Inferior parietal cortex (tissue), 1 donor: ENCODE data around the gene MED31.
"Not testable (repeated sequence)": the region's sequence is repeated elsewhere in the genome, so short reads cannot be mapped to it uniquely, and the experiment has no call there.

Experiments used
- DNase-seq: peaks from one replicate; pipeline ENCODE4 v3.0.0-alpha.2; 2016; ENCODE audit errors: extremely low spot score

MED31 gene

DNA sequence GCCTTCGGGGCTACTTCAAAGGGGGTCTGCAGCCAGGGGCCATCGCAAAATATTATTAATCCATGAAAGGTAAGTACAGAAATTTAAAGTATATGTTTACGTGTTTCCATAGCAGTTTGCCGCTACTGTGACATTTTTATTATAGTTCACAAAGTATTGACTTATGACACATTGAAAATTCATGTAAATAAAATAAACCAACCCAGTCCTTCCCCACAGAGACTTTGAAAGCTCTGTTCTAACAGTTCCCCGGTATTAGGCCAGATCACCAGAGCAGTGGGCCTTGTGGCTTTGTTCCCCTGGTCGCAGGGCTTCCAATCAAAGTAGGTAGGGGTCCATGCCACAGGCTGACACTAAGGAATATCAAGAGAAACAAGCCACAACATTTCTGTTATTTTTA is 24.8 kb downstream of the MED31 start:
- DNase-seq = no peak

DNA sequence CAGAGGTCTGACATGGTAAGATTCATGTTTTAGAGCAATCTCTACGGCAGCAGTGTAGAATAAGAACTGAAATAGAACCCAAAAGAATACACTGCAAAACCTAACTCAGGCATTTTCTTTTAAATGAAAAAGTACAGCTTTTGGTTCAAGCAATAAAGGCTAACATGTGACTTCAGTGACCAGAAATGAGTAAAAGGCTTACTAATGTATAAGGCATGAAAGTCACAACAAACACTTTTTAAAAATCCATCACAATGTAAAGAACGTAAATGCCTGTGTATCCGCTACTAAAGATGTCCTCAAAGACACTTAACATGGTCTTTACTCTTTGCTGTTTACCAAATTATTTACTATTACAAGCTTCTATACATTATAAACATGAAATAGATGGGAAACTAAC is 27.5 kb downstream of the MED31 start:
- DNase-seq = no peak

DNA sequence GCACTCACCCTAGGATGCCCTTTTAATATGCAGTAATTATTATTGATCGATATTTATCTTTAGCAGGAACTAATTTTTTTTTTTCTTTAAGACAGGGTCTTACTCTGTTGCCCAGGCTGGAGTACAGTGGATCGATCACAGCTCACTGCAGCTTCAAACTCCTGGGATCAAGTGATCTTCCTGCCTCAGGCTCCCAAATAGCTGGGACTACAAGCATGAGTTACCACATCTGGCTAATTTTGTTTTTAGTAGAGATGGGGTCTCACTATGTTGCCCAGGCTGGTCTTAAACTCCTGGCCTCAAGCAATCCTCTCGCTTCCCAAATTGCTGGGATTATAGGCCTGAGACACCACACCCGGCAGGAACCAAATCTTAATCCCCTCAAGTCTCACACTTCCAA is 40.2 kb downstream of the MED31 start:
- no peak for DNase-seq

DNA sequence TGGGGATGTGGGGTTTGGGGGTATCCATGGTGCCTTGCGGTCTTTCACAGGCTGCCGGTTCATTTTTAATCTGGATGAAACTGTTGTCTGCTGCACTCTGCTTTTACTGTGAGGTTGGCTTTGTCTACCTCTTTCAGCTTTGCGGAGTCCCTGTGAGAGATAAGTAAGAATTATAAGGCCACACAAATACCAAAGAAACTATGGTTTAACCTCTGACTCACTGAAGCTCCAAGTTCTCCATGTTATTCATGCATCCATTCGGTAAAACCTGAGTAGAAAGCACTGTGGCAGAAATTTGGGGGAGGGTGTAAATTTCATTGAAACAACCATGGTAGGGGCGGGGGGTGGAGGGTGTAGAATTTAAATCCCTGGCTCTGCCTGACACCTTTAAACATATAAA is 41.4 kb downstream of the MED31 start:
- no peak for DNase-seq

DNA sequence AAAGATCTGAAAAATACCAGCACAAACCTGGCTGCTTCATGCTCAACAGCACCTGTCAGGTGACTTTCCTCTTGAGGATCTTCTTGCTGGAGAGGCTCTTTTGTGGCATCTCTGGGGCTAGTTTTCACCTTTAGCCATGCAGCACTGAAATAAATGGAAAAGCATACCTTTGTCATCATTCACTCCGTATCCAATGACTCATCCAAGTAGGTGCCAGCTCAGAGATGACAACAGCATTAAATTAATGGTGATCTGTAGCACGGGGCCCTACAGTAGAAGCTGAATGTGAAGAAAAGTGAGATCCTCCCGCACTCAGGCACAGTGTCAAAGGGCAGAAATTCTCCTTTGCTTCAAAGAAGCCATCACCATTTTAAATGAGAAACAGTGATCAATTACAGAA is 43.1 kb downstream of the MED31 start:
- no peak for DNase-seq

DNA sequence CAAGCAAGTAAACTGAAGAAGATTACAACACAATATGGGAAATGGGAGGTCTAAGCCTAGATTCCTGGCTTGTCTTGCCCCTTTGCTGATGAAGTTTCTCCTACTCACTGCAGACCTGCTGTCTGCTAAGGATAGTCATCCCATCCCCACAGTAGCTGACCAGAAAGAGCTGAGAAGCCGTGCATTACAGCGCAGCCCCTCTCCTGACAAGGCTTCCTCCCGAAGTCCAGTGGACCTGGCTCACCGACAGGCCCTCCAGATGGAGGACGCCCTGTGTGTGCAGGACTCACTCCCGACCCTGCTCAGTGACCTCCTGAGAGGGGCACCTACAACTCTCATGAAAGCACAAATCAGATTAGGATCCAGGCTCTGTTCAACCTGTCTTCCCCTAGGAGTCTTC is 46.3 kb downstream of the MED31 start:
- DNase-seq = no peak

DNA sequence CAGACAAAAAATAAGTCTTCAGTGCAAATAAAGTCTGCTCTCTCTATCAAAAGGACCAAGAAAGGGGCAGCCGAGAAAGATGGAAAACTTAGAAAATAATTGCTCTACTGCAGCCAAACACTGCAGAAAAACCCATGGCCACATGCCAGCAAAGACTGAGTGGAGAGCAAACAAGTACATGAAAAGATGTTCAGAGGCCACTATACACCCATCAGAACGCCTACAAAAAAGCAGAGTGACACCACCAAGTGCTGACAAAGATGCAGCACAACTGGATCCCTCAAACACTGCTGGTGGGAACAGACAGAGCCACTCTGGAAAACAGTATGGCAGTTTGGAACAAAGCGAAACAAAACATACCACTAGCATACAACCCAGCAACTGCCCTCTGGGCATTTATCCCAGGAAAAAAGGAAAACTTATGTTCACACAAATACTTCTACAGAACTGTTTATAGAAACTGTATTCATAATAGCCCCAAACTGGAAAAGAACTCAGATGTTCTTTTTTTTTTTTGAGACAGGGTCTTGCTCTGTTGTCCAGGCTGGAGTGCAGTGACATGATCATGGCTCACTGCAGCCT is 47.6 kb downstream of the MED31 start:
- no peak for DNase-seq

DNA sequence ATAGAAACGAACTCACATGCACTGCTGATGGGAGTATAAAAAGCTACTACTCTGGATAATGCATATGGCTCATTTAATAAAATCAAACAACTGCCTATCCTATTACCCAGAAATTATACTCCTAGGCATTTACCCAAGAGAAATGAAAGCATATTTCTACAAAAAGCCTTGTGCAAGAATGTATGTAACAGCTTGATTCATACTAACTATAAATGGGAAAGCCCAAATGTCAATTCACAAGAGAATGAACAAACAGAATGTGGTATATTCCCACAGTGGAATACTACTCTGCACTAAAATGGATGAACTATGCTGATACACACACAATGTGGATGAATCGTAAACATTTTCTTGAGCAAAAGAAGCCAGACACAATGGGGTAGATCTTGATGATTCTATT is 49.3 kb downstream of the MED31 start:
- no peak for DNase-seq

DNA sequence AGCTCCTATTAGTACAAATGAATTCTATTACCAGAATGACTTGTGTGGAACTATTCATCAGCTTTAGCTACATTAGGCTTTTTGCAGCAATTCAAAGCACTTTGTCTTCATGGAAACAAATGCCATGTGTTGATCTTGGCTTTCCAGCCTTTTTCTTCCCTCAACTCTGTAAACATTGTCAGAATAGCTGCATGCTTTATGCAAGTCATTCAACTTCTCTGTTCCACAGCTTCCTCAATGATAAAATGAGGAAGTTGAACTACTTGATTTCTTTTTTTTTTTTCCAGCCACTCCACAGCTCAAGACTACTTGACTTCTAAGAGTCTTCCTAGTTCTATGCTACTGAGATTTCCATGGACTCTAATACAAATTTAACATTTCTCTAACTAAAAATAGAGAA is 52.0 kb downstream of the MED31 start:
- DNase-seq = peak; percentile 61

DNA sequence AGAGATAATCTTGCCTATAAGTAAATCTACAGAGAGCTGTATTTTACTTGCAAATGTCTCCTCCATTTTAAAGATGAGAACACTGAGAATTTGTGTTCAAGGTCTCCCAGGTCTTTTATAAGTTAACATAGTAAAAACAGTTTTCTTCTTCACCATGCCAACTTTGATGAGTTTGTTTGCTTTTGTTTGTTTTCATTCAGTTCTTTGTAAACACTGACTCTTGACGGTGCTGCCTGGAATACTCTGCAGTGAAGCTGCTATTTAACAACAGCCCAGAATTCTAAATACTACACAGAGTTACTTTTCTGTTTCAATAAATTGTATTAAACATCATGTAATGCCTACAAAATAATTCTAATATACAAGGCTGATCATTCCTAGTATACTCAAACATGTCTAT is 53.7 kb downstream of the MED31 start:
- no peak for DNase-seq

DNA sequence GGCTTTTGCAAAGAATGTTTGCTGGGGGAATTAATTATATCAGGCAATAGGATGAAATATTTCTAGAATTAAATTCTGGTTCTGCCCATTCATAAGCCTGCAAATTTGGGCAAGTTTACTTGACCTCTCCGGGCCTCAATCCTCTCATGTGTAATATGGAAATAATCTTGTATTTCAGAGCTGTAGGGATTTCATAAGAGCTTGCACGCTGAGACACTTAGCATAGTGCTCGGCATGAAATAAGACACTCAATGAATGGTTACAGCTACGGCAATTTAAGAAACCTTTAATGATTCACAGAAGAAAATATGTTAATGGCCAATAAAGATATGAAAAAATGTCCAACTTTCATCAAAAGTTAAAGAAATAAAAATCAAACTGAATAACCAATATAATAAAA is 54.5 kb downstream of the MED31 start:
- no peak for DNase-seq

DNA sequence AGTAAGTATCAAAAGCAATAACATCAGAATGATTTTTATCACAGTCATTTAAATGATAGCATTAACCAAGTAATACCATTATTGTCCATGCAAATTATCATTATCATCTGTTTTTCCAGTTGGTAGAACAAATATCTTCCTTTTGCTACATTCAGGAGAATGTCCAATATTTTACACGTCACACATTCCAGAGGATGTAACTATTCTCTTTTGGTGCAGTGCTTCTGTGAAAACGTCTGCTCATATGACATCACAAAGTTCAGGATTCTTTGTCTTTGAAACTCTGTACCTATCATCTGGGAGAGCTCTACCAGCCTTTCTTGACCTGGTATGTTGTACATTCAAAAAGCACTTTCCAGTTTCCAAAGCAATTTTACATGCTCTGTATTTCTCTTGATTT is 54.9 kb downstream of the MED31 start:
- no peak for DNase-seq

DNA sequence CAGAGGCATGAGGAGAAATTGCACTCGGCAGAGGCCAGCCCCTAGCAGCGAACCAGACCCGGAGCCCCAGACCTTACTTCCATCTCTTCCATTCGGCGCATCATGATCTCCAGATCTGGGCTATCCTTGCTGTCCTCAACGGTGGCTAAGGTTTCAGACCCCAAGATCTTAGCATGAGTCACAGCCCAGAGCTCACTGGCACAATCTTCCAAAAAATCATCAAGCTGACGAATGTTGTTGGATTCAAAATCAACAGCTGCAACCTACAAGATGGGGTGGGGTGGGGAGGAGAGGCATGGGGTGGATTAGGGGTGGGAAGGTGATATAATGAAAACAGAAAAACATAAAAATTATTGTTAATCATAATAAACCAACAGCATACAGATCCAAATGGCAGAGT is 55.3 kb downstream of the MED31 start:
- no peak for DNase-seq

DNA sequence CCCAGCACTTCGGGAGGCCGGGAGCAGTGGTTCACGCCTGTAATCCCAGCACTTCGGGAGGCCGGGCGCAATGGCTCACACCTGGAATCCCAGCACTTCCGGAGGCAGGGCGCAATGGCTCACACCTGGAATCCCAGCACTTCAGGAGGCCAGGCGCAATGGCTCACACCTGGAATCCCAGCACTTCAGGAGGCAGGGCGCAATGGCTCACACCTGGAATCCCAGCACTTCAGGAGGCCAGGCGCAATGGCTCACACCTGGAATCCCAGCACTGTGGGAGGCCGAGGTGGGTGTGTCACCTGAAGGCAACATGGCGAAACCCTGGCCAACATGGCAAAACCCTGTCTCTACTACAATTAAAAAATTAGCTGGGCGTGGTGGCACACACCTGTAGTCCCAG is 58.0 kb downstream of the MED31 start:
- DNase-seq = not testable (repeated sequence)
